ENCODE results near the gene KIF3A. TPM values are rescaled to one million over a fixed set of nuclear protein-coding genes. Genes with fewer than 3 reads are reported as not detected.

The KIF3A gene
- total RNA-seq, 1 experiment from 2014 or later: 12.7 TPM

GRCh38 chr5:132776131-132776937, 39.0 kb upstream of the KIF3A start:
- Histone ChIP-seq H3K36me3 (ENCODE audit: control insufficient read depth in 1 of 2, insufficient read depth in 2 of 2, low read length in 2 of 2) (no peaks in the 10 kb centered on the region), H4K20me1 (ENCODE audit: insufficient read depth) (no peaks in the 10 kb centered on the region), H3K9ac (ENCODE audit: low read length) (peak overlapping the region; percentile 68), H3K27me3 (ENCODE audit: insufficient read depth, low read length) (no peaks in the 10 kb centered on the region), H3K9me3 (ENCODE audit: control insufficient read depth in 1 of 2, insufficient read depth in 1 of 2, low read depth in 1 of 2, low read length in 2 of 2) (no peaks in the 10 kb centered on the region), H3K9me2 (ENCODE audit: insufficient read depth) (no peaks in the 10 kb centered on the region), H3K4me1 (ENCODE audit: control insufficient read depth in 1 of 2, insufficient read depth in 2 of 2, low read length in 2 of 2) (peaks cover 10 to 23% of the 10 kb centered on the region in 2 experiments), H3K4me2 (ENCODE audit: low read length) (peak overlapping the region; percentile 89), H3K4me3 (replicated peaks in 1 of 2; ENCODE audit: low read depth in 1 of 2, low read length in 2 of 2) (peak overlapping the region; percentile 65 to 71), H3K79me2 (ENCODE audit: insufficient read depth, low read length) (peaks cover 15% of the 10 kb centered on the region), H2AFZ (ENCODE audit: low read depth, low read length, poor library complexity, severe bottlenecking) (no peak overlapping the region), H3K27ac (ENCODE audit: low read depth, low read length) (peak overlapping the region; percentile 55)
- RAD21 ChIA-PET (ENCODE audit: low non-redundant PET in 1 of 2, low total read pairs in 2 of 2, uncharacterized antibody in 2 of 2, unreplicated experiment in 2 of 2): no interaction called here
- ATAC-seq (peak; percentile 71), DNase-seq (ENCODE audit: low read depth, low spot score) (no peak)
- POLR2A ChIA-PET: interaction anchor here (0.8 to 0.9 kb wide), 2 partner anchors 10 to 23 kb away, joined by 3 read pairs; no protein-coding TSS in a partner anchor
- intact Hi-C loops (cut with micrococcal nuclease): no loop called here
- CTCF ChIA-PET: no interaction called here
- no TSS peak for BruUV-seq (replicated peaks)
- TF ChIP-seq RAD21 (IDR thresholded peaks at IDR 0.05; ENCODE audit: low read depth) (no peak), POLR2A (IDR thresholded peaks at IDR 0.05; ENCODE audit: borderline replicate concordance, extremely low read depth, insufficient read depth, insufficient read length) (no peak)

- BruUV-seq (replicated peaks): TSS peak; percentile 66
- DNase-seq (ENCODE audit: low read depth, low spot score): no peak
- ChIA-PET CTCF (no interaction called here), POLR2A (no interaction called here), RAD21 (ENCODE audit: low non-redundant PET in 1 of 2, low total read pairs in 2 of 2, uncharacterized antibody in 2 of 2, unreplicated experiment in 2 of 2) (no interaction called here)
- Histone ChIP-seq H4K20me1 (ENCODE audit: insufficient read depth) (no peaks in the 10 kb centered on the region), H3K79me2 (ENCODE audit: insufficient read depth, low read length) (peaks cover 15% of the 10 kb centered on the region), H3K9ac (ENCODE audit: low read length) (peak overlapping the region; percentile 68), H3K27ac (ENCODE audit: low read depth, low read length) (no peak overlapping the region), H3K4me1 (ENCODE audit: control insufficient read depth in 1 of 2, insufficient read depth in 2 of 2, low read length in 2 of 2) (peaks cover 12 to 24% of the 10 kb centered on the region in 2 experiments), H3K4me3 (replicated peaks in 1 of 2; ENCODE audit: low read depth in 1 of 2, low read length in 2 of 2) (peak overlapping the region in 1 of 2 experiments; percentile 71; a peak in 1 of 4 replicates), H2AFZ (ENCODE audit: low read depth, low read length, poor library complexity, severe bottlenecking) (no peak overlapping the region), H3K9me2 (ENCODE audit: insufficient read depth) (no peaks in the 10 kb centered on the region), H3K36me3 (ENCODE audit: control insufficient read depth in 1 of 2, insufficient read depth in 2 of 2, low read length in 2 of 2) (no peaks in the 10 kb centered on the region), H3K27me3 (ENCODE audit: insufficient read depth, low read length) (no peaks in the 10 kb centered on the region), H3K4me2 (ENCODE audit: low read length) (peak overlapping the region; percentile 89), H3K9me3 (ENCODE audit: control insufficient read depth in 1 of 2, insufficient read depth in 1 of 2, low read depth in 1 of 2, low read length in 2 of 2) (no peaks in the 10 kb centered on the region)
- TF ChIP-seq SRF (IDR thresholded peaks at IDR 0.05; ENCODE audit: low read depth): no peak
- no peak for TF ChIP-seq POLR2AphosphoS5 (IDR thresholded peaks at IDR 0.05; ENCODE audit: low read depth, low read length)
- TF ChIP-seq ZNF274 (IDR thresholded peaks at IDR 0.05; ENCODE audit: low read depth, low read length): no peak
- no peak for TF ChIP-seq ZBTB33 (IDR thresholded peaks at IDR 0.05; ENCODE audit: extremely low read depth, insufficient replicate concordance, low read length)
- no peak for TF ChIP-seq REST (IDR thresholded peaks at IDR 0.05; ENCODE audit: low read depth)
- no peak for TF ChIP-seq ZFX (IDR thresholded peaks at IDR 0.05)
- no peak for TF ChIP-seq CBX3 (IDR thresholded peaks at IDR 0.05; ENCODE audit: low read depth)
- ATAC-seq: no peak
- intact Hi-C loops (cut with micrococcal nuclease): no loop called here
Observed at GRCh38 chr5:132775476-132775961, 38.2 kb upstream of the KIF3A start.
